GM12878 (cell line): ENCODE results near the gene MPHOSPH9. TPM values are rescaled to one million over a fixed set of nuclear protein-coding genes. Genes with fewer than 3 reads are reported as not detected.

Experiments used
- ATAC-seq: fragments of 200-7000 bp; cut with Tn5 transposase; 3 replicates; pipeline ENCODE4 v1.9.1; 2020; ENCODE audit warnings: mild to moderate bottlenecking, moderate library complexity
- BruUV-seq: library from RNA; stranded (reverse); fragments of 400-500 nt; replicated peaks from 2 replicates; lab custom pipeline; 2021; lab: Mats Ljungman, UMichigan
- CTCF ChIA-PET: fragments of 300-600 bp; sonication (Branson Sonifier 250); formaldehyde crosslinking; extraction: SDS; loops from one replicate; lab custom pipeline; 2021; ENCODE audit warnings: inconsistent platforms; lab: Yijun Ruan, JAX
- POLR2A ChIA-PET: fragments of 350-600 bp; formaldehyde crosslinking; extraction: SDS; loops from one replicate; lab custom pipeline; 2021; ENCODE audit warnings: inconsistent platforms; lab: Charles Lee
- RAD21 ChIA-PET: fragments of 300-600 bp; sonication (Branson Sonifier 250); formaldehyde crosslinking; loops from one replicate; lab custom pipeline; 2023; ENCODE audit warnings: antibody characterized with exemption; ENCODE audit not compliant: unreplicated experiment; lab: Charles Lee
- SMC1A ChIA-PET: fragments of 300-600 bp; sonication (Branson Sonifier 250); formaldehyde crosslinking; loops from one replicate; lab custom pipeline; 2023; ENCODE audit not compliant: unreplicated experiment, uncharacterized antibody; lab: Charles Lee
- DNase-seq: peaks from one replicate; pipeline ENCODE4 v3.0.0-alpha.2; 2011; ENCODE audit warnings: low read depth, low spot score
- FAIRE-seq: peaks from 3 replicates; lab custom pipeline; 2011; peaks lifted over from hg19 to GRCh38; lab: Jason Lieb, UNC
- H2AFZ ChIP-seq: 2 replicates; pipeline ENCODE4 v1.6.0; 2011; ENCODE audit warnings: low read depth, low read length, control low read depth; ENCODE audit not compliant: control insufficient read depth
- H3K27ac ChIP-seq: 2 replicates; pipeline ENCODE4 v1.5.1; 2011; ENCODE audit warnings: control low read depth; ENCODE audit not compliant: control insufficient read depth, insufficient read depth
- H3K27me3 ChIP-seq, 2 experiments: replicated peaks in 1 of 2; 2 replicates each; pipeline versions ENCODE4 v1.6.0 to v1.6.1; 2011; ENCODE audit warnings: low read length in 1 of 2; ENCODE audit not compliant: control insufficient read depth in 2 of 2, insufficient read depth in 2 of 2
- H3K36me3 ChIP-seq, 2 experiments: 2 replicates each; pipeline ENCODE4 v1.5.1; 2011; ENCODE audit warnings: low read length in 1 of 2; ENCODE audit not compliant: control insufficient read depth in 2 of 2, insufficient read depth in 2 of 2
- H3K4me1 ChIP-seq: 2 replicates; pipeline ENCODE4 v1.6.1; 2011; ENCODE audit warnings: mild to moderate bottlenecking, low read length, moderate library complexity, mixed read lengths; ENCODE audit not compliant: control insufficient read depth, insufficient read depth
- H3K4me2 ChIP-seq: 2 replicates; pipeline ENCODE4 v1.6.0; 2011; ENCODE audit warnings: control low read depth; ENCODE audit not compliant: control insufficient read depth, insufficient read depth
- H3K4me3 ChIP-seq: fragments of 200-600 bp; sonication (generic); 2 replicates; pipeline ENCODE4 v1.5.1; 2016
- H3K79me2 ChIP-seq: 2 replicates; pipeline ENCODE4 v1.6.0; 2011; ENCODE audit warnings: low read length; ENCODE audit not compliant: control insufficient read depth, insufficient read depth
- H3K9ac ChIP-seq: 2 replicates; pipeline ENCODE4 v1.8.0; 2011; ENCODE audit warnings: low read length, control low read depth, mixed read lengths; ENCODE audit not compliant: control insufficient read depth, insufficient read depth
- H3K9me3 ChIP-seq: replicated peaks from 3 replicates; pipeline ENCODE4 v1.5.1; 2011; ENCODE audit warnings: mild to moderate bottlenecking, low read length; ENCODE audit not compliant: control insufficient read depth, insufficient read depth
- H4K20me1 ChIP-seq: 2 replicates; pipeline ENCODE4 v1.6.0; 2011; ENCODE audit not compliant: control insufficient read depth, insufficient read depth
- ATF7 ChIP-seq: fragments of 450-650 bp; IDR thresholded peaks from 2 replicates; pipeline ENCODE4 v1.6.1; 2016; ENCODE audit warnings: low read depth, mild to moderate bottlenecking
- BACH1 ChIP-seq: fragments of 450-650 bp; IDR thresholded peaks from 2 replicates; pipeline ENCODE4 v1.6.1; 2017; ENCODE audit warnings: mild to moderate bottlenecking, borderline replicate concordance
- CBFB ChIP-seq: IDR thresholded peaks from 2 replicates; pipeline ENCODE4 v1.6.1; 2016; ENCODE audit warnings: antibody characterized with exemption, low read depth
- CHD1 ChIP-seq: IDR thresholded peaks from 2 replicates; pipeline ENCODE4 v1.6.1; 2012; ENCODE audit warnings: low read depth, low read length, improper control_type of control experiment
- CREM ChIP-seq: IDR thresholded peaks from 2 replicates; pipeline ENCODE4 v1.6.1; 2014; ENCODE audit warnings: antibody characterized with exemption, low read depth
- JUNB ChIP-seq: IDR thresholded peaks from 2 replicates; pipeline ENCODE4 v1.6.1; 2016; ENCODE audit warnings: antibody characterized with exemption, mild to moderate bottlenecking
- NFIC ChIP-seq: IDR thresholded peaks from 2 replicates; pipeline ENCODE4 v1.6.1; 2012; ENCODE audit warnings: low read depth, mild to moderate bottlenecking, inconsistent platforms, low read length, moderate library complexity
- NRF1 ChIP-seq: conservative IDR thresholded peaks from 2 replicates; pipeline ENCODE4 v1.6.1; 2011; ENCODE audit warnings: mild to moderate bottlenecking, low read depth, low read length, improper control_type of control experiment
- POLR2AphosphoS2 ChIP-seq: IDR thresholded peaks from 2 replicates; pipeline ENCODE4 v1.6.1; 2011; ENCODE audit warnings: low read depth, mild to moderate bottlenecking, low read length, improper control_type of control experiment, moderate library complexity
- POLR2AphosphoS5 ChIP-seq: IDR thresholded peaks from 2 replicates; pipeline ENCODE4 v1.6.1; 2011; ENCODE audit warnings: mild to moderate bottlenecking, low read length, inconsistent platforms
- POU2F2 ChIP-seq: IDR thresholded peaks from 3 replicates; pipeline ENCODE4 v1.6.1; 2011; ENCODE audit warnings: low read depth, mild to moderate bottlenecking, low read length, borderline replicate concordance
- RB1 ChIP-seq: fragments of 450-650 bp; formaldehyde crosslinking; IDR thresholded peaks from 2 replicates; pipeline ENCODE4 v1.6.1; 2017; ENCODE audit warnings: mild to moderate bottlenecking, borderline replicate concordance
- RUNX3 ChIP-seq: IDR thresholded peaks from 2 replicates; pipeline ENCODE4 v1.6.1; 2012; ENCODE audit warnings: low read length, inconsistent platforms
- SRF ChIP-seq, 2 experiments: IDR thresholded peaks; 2 replicates each; pipeline ENCODE4 v1.6.1; 2011; ENCODE audit warnings: low read depth in 2 of 2, low read length in 2 of 2, mild to moderate bottlenecking in 1 of 2, moderate library complexity in 1 of 2
- ZNF622 ChIP-seq: fragments of 450-650 bp; IDR thresholded peaks from 2 replicates; pipeline ENCODE4 v1.6.1; 2017; ENCODE audit warnings: mild to moderate bottlenecking, inconsistent platforms
- WGBS: methylation state at CpG from one replicate; pipeline ENCODE4 v1.1.6; 2016; ENCODE audit warnings: low lambda C conversion rate; ENCODE audit not compliant: insufficient replicate concordance, insufficient coverage; ENCODE audit errors: missing lambda C conversion rate; 5-methylcytosine and 5-hydroxymethylcytosine counted together
- in situ Hi-C: fragments of 300-500 bp; cut with MboI; formaldehyde crosslinking; loops from 9 replicates; pipeline ENCODE4 v1.14.3; 2018; ENCODE audit warnings: mixed read lengths
- intact Hi-C: fragments of 100-400 bp; cut with micrococcal nuclease; formaldehyde crosslinking; loops from one replicate; pipeline ENCODE4 v1.14.2; 2022; ENCODE audit not compliant: unreplicated experiment
- polyA plus RNA-seq, 11 experiments: library from polyadenylated mRNA; depleted of rRNA in 4 of 11; unstranded in 6 of 11; stranded (reverse) in 5 of 11; fragments of >200 nt; fragmentation: Nextera tagmentation in 4 of 11; fragmentation: Illumina TruSeq in 1 of 11; extraction: Ambion mirVana in 4 of 11; extraction: Trizol in 1 of 11; gene quantifications; 1 replicate in 1 of 11; 2 replicates in 10 of 11; pipeline versions ENCODE4 v1.2.1 to v1.2.3, GENCODE V29; 2011 to 2016; ENCODE audit warnings: inconsistent platforms in 2 of 11, missing spikeins in 2 of 11, low read depth in 1 of 11
- total RNA-seq, 4 experiments: library from RNA; depleted of rRNA in 3 of 4; stranded (reverse); fragments of >200 nt in 3 of 4; fragmentation: Illumina TruSeq in 1 of 4; extraction: Trizol in 1 of 4; gene quantifications; 2 replicates each; pipeline versions ENCODE4 v1.2.1 to v1.2.3, GENCODE V29; 2013 to 2021
- TF ChIP-seq, protein P1 (sequence below): IDR thresholded peaks from 2 replicates; pipeline ENCODE4 v1.6.1; 2011; ENCODE audit warnings: mild to moderate bottlenecking, low read depth, low read length, moderate library complexity; ENCODE audit not compliant: insufficient replicate concordance
- TF ChIP-seq, protein P2 (sequence below): fragments of 450-650 bp; IDR thresholded peaks from 2 replicates; pipeline ENCODE4 v1.6.1; 2017; ENCODE audit warnings: borderline replicate concordance

MPHOSPH9 gene
- total and polyA plus RNA-seq, 10 of the 15 experiments (the other 5 are each of a cell fraction or from before 2014, with no cell fraction given) = 11.5 to 72.2 (median 45.7) TPM

DNA sequence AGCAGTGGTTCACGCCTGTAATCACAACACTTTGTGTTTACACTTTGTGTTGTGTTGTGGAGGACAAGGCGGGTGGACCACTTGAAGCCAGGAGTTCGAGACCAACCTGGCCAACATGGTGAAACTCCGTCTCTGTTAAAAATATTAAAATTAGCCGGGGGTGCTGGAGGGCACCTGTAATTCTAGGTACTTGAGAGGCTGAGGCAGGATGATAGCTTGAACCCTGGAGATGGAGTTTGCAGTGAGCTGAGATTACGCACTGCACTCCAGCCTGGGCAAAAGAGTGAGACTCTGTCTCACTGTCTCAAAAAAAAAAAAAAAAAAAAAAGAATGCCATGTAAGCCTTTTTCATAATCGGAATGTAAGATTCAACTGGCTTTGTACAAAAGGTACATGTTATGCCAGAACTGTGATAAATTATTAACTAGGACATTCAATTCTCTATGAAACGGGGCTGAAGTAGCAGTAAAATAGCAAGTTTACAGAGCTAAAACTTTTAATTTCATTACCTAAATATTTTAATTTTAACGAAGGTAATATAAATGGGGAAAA lies 68.2 kb downstream of the MPHOSPH9 start:
- intact Hi-C loops = no loop called here
- WGBS = 94% methylated on average over 9 of the region's 9 CpGs
- Histone ChIP-seq H3K36me3 (peaks cover 3 to 6% of the 10 kb centered on the region in 2 experiments; a peak in 2 of 4 replicates), H3K27me3 (no peaks in the 10 kb centered on the region), H3K4me2 (peak overlapping the region; percentile 50), H3K4me3 (no peak overlapping the region), H3K79me2 (no peaks in the 10 kb centered on the region), H4K20me1 (no peaks in the 10 kb centered on the region), H3K27ac (no peak overlapping the region; the same call in 1 of the 2 replicates), H3K9me3 (no peaks in the 10 kb centered on the region), H2AFZ (no peak overlapping the region), H3K9ac (no peak overlapping the region)
- ChIA-PET SMC1A (no interaction called here), CTCF (interaction anchor here (1.9 kb wide), 1 partner anchor 73 kb away, joined by 6 read pairs; no protein-coding TSS in a partner anchor), POLR2A (no interaction called here), RAD21 (interaction anchor here (0.9 kb wide), 1 partner anchor 74 kb away, joined by 3 read pairs; no protein-coding TSS in a partner anchor)
- no TSS peak for BruUV-seq
- no peak for ATAC-seq
- in situ Hi-C loops = no loop called here
- DNase-seq = no peak
- TF ChIP-seq ZNF622 = no peak
- TF ChIP-seq, all 136 proteins: peak for 0
- H3K4me1 ChIP-seq = 0 out of 2 replicates have a peak, but pooled peaks cover 4% of the 10 kb centered on the region
- no peak for FAIRE-seq

DNA sequence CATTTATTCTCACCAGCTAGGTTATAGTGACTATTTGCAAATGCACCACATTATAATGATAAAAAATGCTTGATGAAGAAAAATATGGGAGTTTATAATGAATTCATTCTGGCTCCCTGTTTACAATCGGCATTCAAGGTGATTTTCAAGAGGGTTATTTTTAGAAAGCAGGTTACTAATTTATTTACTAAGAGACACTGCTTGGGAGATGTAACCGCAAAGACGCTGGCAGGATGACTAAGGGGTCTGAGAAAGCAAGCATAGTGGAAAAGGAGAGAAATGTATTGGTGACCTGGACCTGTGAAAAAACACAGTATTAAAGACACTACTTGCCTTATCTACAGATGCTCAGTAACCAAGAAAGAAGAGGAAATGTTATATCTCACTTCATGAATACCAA lies 68.7 kb downstream of the MPHOSPH9 start:
- H3K4me2 ChIP-seq = peak overlapping the region; percentile 50
- ATAC-seq = no peak
- no peak for FAIRE-seq
- TF ChIP-seq RB1 (no peak), NFIC (peak; percentile 53; the same call in 1 of the 2 replicates), SRF (IDR thresholded peaks at IDR 0.05; ENCODE audit: low read depth in 2 of 2, low read length in 2 of 2) (no peak), ATF7 (no peak), POLR2AphosphoS2 (no peak), JUNB (peak; percentile 58; the same call in 1 of the 2 replicates), BACH1 (no peak), CHD1 (no peak), CBFB (no peak), CREM (0 out of 2 replicates have a peak, but pooled peaks have one; percentile 7), POU2F2 (no peak), RUNX3 (peak; percentile 88), POLR2AphosphoS5 (no peak), NRF1 (no peak)
- TF ChIP-seq, protein P1, sequence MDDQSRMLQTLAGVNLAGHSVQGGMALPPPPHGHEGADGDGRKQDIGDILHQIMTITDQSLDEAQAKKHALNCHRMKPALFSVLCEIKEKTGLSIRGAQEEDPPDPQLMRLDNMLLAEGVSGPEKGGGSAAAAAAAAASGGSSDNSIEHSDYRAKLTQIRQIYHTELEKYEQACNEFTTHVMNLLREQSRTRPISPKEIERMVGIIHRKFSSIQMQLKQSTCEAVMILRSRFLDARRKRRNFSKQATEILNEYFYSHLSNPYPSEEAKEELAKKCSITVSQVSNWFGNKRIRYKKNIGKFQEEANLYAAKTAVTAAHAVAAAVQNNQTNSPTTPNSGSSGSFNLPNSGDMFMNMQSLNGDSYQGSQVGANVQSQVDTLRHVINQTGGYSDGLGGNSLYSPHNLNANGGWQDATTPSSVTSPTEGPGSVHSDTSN = no peak
- TF ChIP-seq, protein P2, sequence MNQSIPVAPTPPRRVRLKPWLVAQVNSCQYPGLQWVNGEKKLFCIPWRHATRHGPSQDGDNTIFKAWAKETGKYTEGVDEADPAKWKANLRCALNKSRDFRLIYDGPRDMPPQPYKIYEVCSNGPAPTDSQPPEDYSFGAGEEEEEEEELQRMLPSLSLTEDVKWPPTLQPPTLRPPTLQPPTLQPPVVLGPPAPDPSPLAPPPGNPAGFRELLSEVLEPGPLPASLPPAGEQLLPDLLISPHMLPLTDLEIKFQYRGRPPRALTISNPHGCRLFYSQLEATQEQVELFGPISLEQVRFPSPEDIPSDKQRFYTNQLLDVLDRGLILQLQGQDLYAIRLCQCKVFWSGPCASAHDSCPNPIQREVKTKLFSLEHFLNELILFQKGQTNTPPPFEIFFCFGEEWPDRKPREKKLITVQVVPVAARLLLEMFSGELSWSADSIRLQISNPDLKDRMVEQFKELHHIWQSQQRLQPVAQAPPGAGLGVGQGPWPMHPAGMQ = no peak

More for the DNA sequence above, 68.7 kb downstream of the MPHOSPH9 start:
- H2AFZ ChIP-seq = no peak overlapping the region
- no peaks in the 10 kb centered on the region for H3K27me3 ChIP-seq
- WGBS = 0% methylated on average over 3 of the region's 3 CpGs
- ChIA-PET SMC1A (no interaction called here), CTCF (no interaction called here), POLR2A (no interaction called here), RAD21 (no interaction called here)
- H3K9ac ChIP-seq = no peak overlapping the region
- in situ Hi-C loops = no loop called here
- no TSS peak for BruUV-seq
- intact Hi-C loops = no loop called here
- H3K9me3 ChIP-seq = no peaks in the 10 kb centered on the region
- no peaks in the 10 kb centered on the region for H3K79me2 ChIP-seq
- peaks cover 3 to 6% of the 10 kb centered on the region in 2 experiments; a peak in 2 of 4 replicates for H3K36me3 ChIP-seq
- no peaks in the 10 kb centered on the region for H4K20me1 ChIP-seq
- H3K4me3 ChIP-seq = no peak overlapping the region
- no peak overlapping the region; the same call in 1 of the 2 replicates for H3K27ac ChIP-seq
- DNase-seq = no peak
- 0 out of 2 replicates have a peak, but pooled peaks cover 4% of the 10 kb centered on the region for H3K4me1 ChIP-seq
